Measurements from ENCODE around the gene LPP.

Gene LPP

DNA sequence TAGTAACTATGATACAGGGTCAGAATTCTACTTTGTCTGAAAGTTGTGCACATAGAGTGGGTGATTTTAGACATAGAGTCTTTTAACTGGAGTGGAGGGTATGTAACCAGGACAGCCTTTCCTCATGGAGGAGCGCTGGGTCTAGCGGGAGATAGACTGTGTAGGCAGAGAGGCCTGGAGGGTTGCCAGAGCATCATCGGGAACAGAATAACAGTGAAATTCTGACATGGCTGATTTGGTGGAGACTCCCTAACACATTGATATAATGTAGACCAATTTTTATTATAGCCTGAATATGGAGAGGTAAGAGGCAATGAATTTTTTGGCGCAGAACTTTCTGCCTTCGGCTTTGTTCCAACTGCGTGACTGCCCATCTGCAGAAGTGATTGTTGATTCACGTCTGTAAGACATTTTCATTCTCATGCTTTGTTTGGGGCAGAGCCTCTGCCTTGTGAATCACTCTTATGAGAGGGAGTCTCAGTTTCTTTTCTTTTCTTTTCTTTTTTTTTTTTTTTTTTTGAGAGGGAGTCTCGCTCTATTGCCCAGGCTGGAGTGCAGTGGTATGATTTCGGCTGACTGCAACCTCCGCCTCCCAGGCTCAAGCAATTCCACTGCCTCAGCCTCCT is 16.0 kb downstream of the LPP start:
- no peak for DNase-seq (ENCODE audit: low read depth)

DNA sequence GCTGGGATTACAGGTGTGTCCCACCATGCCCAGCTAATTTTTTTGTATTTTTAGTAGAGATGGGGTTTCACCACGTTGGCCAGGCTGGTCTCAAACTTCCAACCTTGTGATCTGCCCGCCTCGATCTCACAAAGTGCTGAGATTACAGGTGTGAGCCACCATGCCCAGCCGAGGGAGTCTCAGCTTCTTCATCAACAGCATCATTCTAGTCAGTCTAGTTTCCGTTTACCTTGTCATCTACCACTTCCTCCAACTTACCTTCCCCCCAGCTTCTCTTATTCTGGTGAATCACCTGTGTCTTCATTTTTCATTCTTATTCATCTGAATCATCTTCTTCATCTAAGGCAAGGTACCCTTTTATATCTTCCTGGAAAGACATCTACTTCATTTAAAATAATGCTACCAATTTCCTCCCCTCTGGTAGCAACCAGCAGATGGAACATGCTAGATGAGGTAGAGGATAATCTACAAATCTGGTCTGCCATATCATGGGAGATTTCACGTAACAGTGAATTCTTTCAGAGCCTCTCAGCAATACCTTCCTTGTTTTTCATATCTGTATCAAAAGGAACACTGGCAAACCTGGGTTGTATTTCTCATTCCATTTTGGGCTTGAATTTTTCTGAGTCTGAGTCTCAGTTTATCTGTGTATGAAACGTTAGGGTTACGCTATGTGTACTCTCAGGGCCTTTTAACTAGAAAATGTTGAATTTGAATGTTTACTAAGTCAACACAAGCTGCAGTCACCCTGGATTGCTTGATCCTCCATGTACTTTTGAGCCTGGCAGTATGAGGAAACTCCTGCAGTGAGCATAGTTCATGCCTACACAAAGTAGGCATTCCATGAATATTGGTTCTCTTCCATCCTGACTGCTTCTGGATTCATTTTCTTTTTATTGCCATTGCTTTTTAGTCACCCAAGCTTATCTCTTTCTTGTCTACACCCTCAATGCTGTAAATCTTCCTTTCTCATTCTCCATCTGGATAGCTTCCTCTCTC is 16.8 kb downstream of the LPP start:
- no peak for DNase-seq (ENCODE audit: low read depth)

DNA sequence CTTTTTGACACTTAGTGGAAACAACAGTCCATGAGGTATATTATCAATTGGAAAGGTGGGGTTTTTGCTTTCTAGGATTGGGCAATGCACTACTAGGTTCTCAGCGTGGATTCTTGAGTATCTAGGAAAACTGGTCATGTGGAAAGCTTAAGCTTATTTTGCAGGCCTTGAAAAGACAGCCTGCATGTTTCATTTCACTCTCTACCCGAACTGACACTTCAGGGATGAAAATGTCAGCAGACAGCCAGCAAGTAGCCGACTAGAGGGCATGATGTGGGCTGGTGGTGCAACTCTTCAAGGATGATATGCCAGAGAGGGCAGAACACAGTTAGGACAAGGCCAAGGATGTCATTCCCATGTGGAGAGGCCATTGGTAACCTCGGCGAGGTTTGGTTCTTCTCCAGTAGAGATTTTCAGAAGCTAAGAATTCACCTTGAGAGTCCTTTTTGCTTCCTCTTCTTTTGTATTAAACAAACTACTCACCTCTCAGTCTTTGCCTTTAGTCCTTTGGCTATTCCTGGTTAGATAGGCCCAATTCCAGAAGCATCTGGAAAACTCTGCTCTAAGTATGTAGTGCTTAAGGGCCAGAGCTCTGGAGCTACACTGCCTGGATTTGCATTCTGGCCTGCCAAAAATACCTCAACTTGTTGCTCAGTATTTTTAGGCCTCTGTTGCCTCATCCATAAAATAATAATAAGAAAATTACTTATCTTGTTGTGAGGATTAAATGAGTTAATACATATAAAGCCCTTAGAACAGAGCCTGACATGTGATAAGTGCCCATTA is 17.9 kb downstream of the LPP start:
- DNase-seq (ENCODE audit: low read depth) = peak; percentile 59

DNA sequence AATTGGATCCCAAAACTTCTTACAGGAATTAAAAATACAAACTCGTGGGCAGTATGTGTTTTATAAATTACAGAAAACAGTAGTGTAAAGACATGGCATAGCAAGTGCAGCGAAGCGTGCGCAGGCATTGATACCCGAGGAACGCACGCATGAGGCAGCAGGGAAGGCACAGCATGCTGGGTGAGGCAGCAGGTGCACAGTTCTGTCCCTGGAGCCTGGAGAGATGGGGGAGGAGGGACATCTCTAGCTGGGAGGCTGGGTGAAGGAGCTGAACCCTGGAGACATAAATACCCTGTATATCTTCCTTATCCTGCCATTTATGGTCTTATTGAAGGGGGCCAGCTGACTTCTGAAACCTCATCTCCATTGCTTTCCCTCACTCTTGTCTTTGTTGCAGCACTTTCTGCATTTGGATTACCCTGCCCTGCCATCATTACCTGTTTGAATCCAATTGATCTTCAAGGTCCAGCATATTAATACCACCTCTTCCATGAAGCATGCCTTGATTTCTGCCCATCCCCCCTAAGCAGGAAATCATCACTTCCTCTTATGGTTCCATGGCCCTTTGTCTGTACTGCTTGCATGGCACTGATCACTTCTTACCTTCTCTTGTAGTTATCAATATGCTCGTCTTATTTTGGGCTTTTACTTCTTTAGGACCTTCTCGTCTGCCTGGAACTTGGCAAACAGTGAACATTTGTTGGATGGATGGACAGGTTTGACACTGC is 20.5 kb downstream of the LPP start:
- no peak for DNase-seq (ENCODE audit: low read depth)

DNA sequence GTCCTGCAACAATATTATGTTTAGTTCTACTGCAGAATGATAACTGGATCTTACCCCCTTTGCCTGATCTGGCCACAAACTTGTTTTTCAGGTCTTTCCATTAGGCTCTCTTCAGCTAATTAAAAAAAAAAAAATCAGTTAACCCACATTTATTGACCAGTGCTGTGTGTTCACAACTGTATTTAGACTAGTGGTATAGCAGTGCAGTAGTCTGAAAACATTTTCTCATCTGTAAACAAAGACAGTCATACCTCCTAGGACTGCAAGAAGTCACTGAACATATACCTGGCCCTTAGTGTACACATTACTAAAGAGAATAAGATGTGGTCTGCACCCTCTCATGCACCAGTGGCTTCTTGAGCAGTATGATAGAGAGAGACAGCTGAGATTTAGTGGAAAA is 22.5 kb downstream of the LPP start:
- DNase-seq (ENCODE audit: low read depth) = no peak

DNA sequence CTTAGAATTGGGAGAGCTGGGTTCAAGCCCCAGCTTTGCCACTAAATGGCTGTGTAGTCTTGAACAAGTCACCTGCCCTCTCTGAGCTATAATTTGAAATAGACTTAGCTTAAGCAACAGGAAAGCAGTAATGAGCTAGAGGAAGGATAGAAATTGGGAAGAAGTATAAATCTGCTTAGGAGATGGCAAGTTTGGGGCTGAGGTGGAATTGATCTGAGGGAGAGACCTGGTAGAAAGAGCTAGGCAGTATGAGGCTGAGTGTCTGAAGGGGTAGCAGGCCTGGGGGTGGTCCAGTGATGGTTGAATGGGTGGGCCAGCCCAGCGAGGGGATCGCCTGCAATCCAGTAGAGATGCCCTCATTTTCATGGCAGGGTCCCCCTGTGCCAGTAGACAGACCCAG is 22.9 kb downstream of the LPP start:
- DNase-seq (ENCODE audit: low read depth) = no peak

DNA sequence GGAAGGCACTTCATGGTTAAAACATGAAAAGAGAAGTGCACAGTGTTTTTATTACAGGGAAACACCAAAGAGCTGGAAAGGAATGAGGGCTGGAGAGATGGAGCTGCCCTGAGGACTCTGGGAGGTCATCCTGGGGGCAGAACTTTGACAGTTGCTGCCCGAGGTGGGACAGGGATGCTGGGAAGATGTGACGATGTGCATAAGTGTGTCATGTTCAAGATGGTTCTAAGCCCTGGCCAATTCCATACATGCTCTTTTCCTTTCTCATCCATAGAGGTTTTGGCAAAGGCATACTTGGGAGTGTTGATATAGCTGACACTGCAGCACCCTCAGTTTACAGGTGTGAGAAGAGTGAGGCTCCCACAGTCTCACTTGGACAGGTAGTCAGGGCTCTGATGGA is 23.8 kb downstream of the LPP start:
- no peak for DNase-seq (ENCODE audit: low read depth)

DNA sequence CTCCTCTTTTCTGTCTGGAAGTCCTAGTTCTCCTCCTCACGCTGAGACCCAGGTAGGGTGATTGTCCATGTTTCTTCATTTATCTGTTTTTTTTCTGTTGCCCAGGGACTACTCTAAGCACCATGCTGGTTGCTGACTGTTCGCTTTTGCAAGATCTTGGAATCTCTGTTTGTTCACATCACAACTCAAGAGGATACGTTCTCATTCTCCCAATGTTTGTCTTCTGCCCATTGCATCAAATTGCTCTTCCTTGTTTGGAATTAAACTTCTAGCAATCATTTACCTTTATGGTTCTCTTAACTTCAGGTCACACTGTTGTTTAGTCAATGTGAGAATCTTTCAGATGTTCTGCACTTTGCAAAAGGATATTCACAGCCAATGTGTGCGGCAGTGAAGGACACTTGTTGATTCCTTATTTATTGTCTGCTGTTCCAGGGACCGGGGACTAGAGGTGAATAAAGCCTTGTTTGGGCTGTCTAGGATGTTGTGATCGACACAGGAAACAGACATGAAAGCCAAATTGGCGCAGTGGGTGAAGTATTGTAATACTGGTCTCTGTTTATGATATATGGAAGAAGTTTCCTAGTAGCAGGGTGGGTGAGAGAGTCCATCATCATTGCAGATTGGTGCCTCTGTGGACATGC is 24.5 kb downstream of the LPP start:
- DNase-seq (ENCODE audit: low read depth) = no peak

DNA sequence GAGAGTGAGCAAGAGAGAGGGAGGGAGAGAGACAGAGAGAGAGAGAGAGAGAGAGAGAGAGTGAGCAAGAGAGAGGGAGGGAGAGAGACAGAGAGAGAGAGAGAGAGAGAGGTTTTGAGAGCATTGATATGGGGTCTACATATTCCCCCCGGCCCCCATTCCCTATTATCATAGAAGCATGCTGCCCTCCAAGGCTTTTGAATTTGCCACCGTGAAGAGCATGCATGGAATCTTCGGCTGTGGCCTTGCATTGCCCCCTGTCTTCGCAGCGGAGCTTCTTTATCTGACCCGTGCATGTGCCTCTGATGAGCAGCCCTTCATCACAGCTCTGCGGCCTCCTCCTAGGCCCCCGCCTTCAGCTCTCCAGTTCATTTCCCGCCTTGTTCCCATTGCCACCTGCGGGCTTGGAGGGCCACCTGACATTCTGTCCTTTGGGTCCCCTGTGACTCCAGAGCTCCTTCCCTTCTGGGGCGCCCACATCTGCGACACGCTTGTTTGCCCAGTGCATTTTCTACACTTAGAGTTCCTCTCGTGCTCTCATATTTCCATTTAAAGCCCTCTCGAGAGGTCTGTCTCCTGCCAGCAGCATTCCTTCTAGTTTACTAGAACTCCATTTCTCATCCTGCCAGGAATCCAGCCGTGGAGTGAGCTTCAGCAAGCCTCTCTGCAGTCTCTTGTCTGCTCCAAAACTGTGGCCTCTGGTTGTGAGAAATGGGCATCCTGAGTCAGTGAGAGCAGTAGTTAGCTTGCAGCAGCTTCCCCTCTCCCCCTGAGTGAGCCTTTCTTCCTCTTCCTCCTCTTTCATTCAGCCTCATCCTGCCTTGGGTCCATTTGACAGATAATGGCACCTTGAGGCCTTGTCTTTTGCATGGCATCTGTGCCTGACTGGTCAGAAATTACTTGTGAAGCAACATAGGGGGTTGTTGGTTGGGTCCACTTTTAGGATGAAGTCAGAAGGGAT is 25.3 kb downstream of the LPP start:
- peak; percentile 51 for DNase-seq (ENCODE audit: low read depth)

DNA sequence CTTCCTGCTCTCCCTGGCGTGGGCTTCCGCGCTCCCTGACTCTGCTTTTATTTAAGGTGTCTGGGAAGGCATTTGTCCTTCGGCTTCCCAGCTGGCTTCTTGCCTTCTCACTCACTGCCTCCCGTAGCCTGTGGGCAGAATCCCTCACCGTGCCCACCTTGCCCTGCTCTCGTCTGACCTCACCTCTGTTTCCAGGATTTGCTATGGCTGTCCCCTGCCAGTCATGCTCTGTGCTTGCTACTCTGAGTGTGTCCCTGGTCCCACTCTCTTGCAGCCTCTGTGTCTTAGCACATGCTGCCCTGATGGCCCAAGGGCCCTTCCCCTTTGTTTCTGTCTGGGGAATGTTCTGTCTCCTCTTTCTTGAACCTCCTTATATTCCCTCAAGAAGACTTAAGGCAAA is 26.2 kb downstream of the LPP start:
- no peak for DNase-seq (ENCODE audit: low read depth)

DNA sequence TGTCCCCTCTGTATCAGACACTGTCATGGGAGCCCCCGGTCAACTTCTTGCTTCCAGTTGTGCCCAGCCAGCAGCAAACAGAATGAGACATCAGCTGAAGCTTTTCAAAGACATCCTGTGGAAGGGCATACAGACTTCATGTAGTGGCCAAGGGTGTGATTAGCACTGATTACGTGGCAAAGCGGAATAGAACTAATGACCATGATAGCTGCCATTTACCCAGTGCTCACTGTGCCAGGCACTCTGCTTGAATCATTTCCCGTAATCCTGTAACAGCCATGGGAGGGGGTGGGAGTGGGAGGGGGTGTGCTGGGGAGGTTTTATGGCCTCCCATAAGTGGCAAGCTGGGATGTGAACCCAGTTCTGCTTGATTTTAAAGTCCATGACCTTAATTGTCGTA is 29.5 kb downstream of the LPP start:
- no peak for DNase-seq (ENCODE audit: low read depth)

DNA sequence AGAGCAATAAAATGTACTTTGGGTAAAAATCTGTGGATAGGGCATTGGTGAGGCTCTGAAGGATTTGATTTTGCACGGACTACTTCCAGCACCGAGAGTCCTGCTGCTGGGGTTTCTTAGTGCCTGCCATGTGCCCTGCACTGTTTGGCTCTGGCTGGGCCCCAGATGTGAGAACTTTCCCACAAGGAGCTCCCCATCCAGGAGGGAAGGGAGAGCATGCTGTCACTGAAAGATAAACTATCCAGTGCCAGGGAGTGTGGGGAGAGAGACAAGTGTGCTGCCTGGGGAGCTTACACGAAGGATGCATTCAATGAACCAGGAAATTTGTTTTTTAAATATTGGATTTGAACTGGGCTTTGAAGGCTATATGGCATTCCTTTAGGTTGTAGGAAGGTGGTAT is 30.2 kb downstream of the LPP start:
- no peak for DNase-seq (ENCODE audit: low read depth)

DNA sequence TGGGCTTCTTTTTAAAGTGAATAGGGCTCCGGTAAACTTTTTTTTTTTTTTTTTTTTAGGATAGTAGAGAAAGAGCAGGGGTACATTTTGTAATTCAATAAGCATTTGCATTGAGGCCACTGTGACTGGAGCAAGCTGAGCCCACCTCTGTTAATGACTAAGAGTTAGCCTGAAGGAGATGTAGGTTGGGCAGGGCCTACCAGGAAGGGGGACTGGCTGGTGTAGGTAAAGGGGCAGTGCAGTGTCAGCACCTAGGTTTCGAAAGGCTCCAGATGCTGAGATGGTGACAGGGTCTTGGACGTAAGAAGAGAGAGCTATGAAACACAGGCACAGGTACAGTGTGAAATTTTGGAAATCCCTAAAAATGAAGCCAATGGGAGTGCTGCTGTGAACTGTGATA is 30.7 kb downstream of the LPP start:
- no peak for DNase-seq (ENCODE audit: low read depth)

DNA sequence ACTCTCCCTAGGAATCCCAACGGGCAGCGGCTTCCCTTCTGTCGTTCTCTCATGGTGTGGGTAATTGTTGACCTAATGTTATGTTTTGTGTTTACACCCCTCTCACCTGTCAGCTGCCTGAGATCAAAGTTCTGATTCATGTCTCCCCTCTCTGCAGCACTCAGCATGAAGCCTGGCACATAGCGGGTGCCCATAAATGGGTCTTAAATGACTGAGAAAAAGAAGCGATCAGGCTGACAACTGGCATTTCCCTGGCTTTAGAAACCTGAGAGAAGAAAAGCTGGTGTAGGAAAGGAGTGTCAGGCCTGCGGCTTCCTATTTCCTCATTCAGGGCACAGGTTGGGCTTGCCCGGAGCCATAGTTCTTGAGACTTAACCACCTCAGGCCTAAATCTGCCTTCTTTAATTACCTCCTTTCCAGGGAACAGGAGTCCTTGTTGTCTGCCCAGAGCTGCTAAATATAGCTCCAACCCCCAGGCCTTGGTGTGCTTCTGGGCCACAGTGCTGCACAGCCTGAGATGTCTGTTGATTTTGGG is 31.8 kb downstream of the LPP start:
- DNase-seq (ENCODE audit: low read depth) = no peak

DNA sequence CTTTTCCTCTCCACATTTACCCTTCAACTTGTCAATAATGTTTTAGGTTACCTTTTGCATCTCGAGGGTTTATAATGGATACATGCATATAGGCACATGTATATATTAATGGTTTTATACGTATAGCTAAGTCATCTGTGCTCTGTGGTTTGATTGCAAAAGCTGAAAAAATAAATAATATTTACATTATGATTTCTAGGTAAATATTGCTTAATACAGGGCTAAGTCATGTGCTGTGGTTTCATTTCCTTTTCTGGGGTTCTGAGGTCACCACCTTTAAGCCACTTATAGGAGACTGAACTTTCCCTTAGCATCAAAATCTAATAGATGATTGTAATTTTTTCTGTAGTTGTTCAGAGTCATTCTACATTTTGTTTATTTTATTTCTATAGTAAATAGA is 33.1 kb downstream of the LPP start:
- DNase-seq (ENCODE audit: low read depth) = no peak

DNA sequence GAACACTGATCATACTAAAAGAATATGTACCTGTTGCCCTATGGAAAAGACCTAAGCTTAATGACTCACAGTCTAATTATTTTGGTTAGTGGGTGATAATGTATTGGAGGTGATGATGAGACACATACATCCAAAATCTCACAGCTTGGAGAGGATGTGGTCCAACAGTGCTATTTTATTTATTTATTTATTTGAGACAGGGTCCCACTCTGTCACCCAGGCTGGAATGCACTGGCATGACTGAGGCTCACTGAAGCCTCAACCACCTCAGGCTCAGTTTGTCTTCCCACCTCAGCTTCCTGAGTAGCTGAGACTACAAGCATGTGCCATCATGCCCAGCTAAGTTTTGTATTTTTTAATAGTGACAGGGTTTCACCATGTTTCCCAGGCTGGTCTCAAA is 35.0 kb downstream of the LPP start:
- DNase-seq (ENCODE audit: low read depth) = no peak

DNA sequence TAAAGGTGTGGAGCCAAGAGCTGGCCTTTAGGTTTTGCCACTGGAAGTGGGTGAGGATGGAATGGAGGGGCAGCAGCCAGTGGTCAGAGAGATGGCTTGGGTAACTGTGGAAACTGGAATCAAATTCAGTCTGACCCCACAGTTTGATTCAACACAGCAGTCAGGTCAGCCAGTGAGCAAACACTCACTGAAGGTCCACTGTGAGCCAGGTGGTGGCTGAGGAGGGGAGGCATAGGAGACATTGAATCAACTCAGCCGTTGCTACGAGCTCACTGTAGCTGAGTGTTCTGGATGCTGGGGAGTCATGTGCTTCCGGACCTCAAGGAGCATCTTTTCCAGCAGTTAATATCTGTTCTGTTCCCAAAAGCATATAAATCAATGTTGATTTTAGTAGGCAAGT is 37.5 kb downstream of the LPP start:
- DNase-seq (ENCODE audit: low read depth) = no peak

DNA sequence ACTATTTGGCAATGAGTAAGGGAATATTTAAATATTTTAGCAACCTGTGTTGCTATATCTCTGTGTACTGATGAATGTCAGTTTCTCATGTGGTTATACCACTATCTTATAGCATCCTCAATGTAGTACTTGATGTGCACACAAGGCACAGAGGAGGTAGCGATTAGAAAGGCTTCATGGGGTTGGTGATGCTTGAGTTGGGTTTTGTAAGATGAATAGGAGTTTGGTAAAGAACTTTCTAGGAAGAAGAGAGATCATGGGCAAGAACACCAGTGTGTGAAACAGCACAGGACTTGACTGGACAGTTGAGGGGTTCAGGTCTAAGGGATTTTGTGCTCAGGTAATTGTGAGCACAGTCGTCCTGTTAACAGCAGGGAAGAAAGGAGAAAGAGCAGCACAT is 38.1 kb downstream of the LPP start:
- no peak for DNase-seq (ENCODE audit: low read depth)

DNA sequence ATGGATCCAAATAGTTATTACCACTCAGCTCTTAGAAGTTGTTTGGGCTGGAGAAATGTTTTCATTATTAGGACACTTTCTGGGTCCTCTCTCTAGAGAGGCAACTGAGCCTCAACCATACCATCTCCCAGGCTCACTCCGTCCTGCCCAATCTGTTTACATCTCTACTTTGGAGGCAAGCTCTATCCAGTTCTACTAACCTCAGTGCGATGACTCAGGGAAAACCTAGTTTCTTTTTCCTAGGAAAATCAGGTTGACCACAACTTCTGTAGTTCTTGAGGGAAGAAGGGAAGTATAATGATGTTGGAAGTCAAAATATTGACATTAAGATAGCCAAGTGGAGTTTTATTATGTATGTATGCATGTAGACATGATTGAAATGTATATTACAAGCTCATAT is 40.4 kb downstream of the LPP start:
- peak; percentile 76 for DNase-seq (ENCODE audit: low read depth)

Measured in amniotic epithelial cell (primary cell).